ENCODE results near the gene RBM7. TPM values are rescaled to one million over a fixed set of nuclear protein-coding genes. Genes with fewer than 3 reads are reported as not detected.

RBM7 gene
- total RNA-seq, 2 donors from 2014 or later, result 12.1 to 13.2 TPM

- no peak overlapping the region for H3K4me3 ChIP-seq
- no peak for DNase-seq (ENCODE audit: low spot score)
- H3K36me3 ChIP-seq, result no peaks in the 10 kb centered on the region
- H3K27ac ChIP-seq, result no peak overlapping the region
- TF ChIP-seq CTCF (IDR thresholded peaks at IDR 0.05), result no peak
- no peaks in the 10 kb centered on the region for H3K27me3 ChIP-seq
- no peaks in the 10 kb centered on the region for H3K9me3 ChIP-seq
- H3K4me1 ChIP-seq, result no peaks in the 10 kb centered on the region
These were observed 32.9 kb downstream of the RBM7 start for GRCh38 chr11:114433376-114433775.

GRCh38 chr11:114438303-114438702 is 37.8 kb downstream of the RBM7 start:
- Histone ChIP-seq H3K9me3 (no peaks in the 10 kb centered on the region), H3K36me3 (no peaks in the 10 kb centered on the region), H3K4me1 (peaks cover 0 to 17% of the 10 kb centered on the region in 2 donors), H3K27me3 (no peaks in the 10 kb centered on the region), H3K27ac (no peak overlapping the region), H3K4me3 (no peak overlapping the region)
- no peak for DNase-seq (ENCODE audit: low spot score)
- TF ChIP-seq CTCF (IDR thresholded peaks at IDR 0.05), result no peak

GRCh38 chr11:114439229-114440120 is 39.0 kb downstream of the RBM7 start, which contains the start of gene REXO2:
TSS of gene REXO2 (plus strand) at chr11:114439467. CDS start at chr11:114439529, 62 bp downstream.
- Histone ChIP-seq H3K9me3 (no peaks in the 10 kb centered on the region), H3K36me3 (no peaks in the 10 kb centered on the region), H3K27ac (peak within 1 kb of the TSS; percentile 89 to 92), H3K4me1 (peaks cover 0 to 17% of the 10 kb centered on the region in 2 donors), H3K4me3 (peak within 1 kb of the TSS; percentile 74 to 95), H3K27me3 (no peaks in the 10 kb centered on the region)
- peak; percentile 95 for DNase-seq (ENCODE audit: low spot score)
- TF ChIP-seq CTCF (IDR thresholded peaks at IDR 0.05), result peak in 1 of 2 donors; percentile 42

- H3K4me3 ChIP-seq, result peak overlapping the region; percentile 74 to 95
- TF ChIP-seq CTCF (IDR thresholded peaks at IDR 0.05), result no peak
- peak overlapping the region; percentile 89 to 92 for H3K27ac ChIP-seq
- no peaks in the 10 kb centered on the region for H3K9me3 ChIP-seq
- H3K4me1 ChIP-seq, result peaks cover 0 to 17% of the 10 kb centered on the region in 2 donors
- H3K36me3 ChIP-seq, result no peaks in the 10 kb centered on the region
- no peak for DNase-seq (ENCODE audit: low spot score)
- no peaks in the 10 kb centered on the region for H3K27me3 ChIP-seq
These were observed 39.8 kb downstream of the RBM7 start for GRCh38 chr11:114440121-114440860.

GRCh38 chr11:114440971-114441763 is 40.7 kb downstream of the RBM7 start:
- no peak for DNase-seq (ENCODE audit: low spot score)
- Histone ChIP-seq H3K9me3 (no peaks in the 10 kb centered on the region), H3K27me3 (no peaks in the 10 kb centered on the region), H3K27ac (peak overlapping the region in 1 of 2 donors; percentile 89), H3K36me3 (peaks cover 4% of the 10 kb centered on the region), H3K4me1 (peaks cover 0 to 17% of the 10 kb centered on the region in 2 donors), H3K4me3 (peak overlapping the region in 1 of 2 donors; percentile 74)
- no peak for TF ChIP-seq CTCF (IDR thresholded peaks at IDR 0.05)

All from right atrium auricular region (tissue), 2 donors.